Prostate gland (tissue), 2 donors: Measurements from ENCODE around the gene NPAS4.

Experiments used
- CTCF ChIP-seq, 4 experiments: fragments of 200-600 bp in 2 of 4; fragments of 450-650 bp in 2 of 4; sonication (generic) in 2 of 4; IDR thresholded peaks; 1 replicate in 3 of 4; 2 replicates in 1 of 4; pipeline ENCODE4 v1.5.1; 2016 to 2019; ENCODE audit warnings: antibody characterized with exemption in 4 of 4, mild to moderate bottlenecking in 2 of 4, moderate library complexity in 2 of 4
- POLR2A ChIP-seq: fragments of 450-650 bp; IDR thresholded peaks from one replicate; pipeline ENCODE4 v1.6.1; 2016; ENCODE audit warnings: antibody characterized with exemption, mild to moderate bottlenecking

DNA sequence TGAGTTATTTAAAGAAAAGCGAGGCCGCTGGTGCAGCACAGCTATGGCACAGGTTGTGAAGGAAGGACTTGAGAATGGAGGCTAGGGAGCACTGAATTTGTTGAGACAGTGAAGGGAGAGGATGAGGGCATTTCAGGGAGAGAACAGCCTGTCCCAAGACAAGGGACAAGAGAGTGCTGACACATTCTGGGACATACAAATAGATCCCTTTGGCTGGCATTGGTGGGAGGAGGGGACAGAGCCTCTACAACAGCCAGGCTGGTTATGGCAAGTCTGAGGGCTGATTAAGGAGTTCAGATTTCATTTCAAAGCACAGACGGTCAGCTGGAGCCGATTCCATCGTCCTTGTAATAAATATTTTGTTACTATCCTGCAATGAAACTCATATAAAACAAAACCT is 47.6 kb upstream of the NPAS4 start:
- no peak for TF ChIP-seq CTCF (IDR thresholded peaks at IDR 0.05)
- no peak for TF ChIP-seq POLR2A
